Mesendoderm (in vitro differentiated cells): ENCODE data around the gene SRD5A2.

Source experiments
- DNase-seq: peaks from one replicate; pipeline ENCODE4 v3.0.0; 2013
- H2AK5ac ChIP-seq: 2 replicates; pipeline ENCODE4 v1.6.1; 2013; ENCODE audit warnings: low read length, inconsistent platforms
- H2BK120ac ChIP-seq: 2 replicates; pipeline ENCODE4 v1.6.1; 2013; ENCODE audit warnings: low read depth, mild to moderate bottlenecking, low read length, moderate library complexity, mixed read lengths
- H2BK15ac ChIP-seq: replicated peaks from 2 replicates; pipeline ENCODE4 v1.6.1; 2013; ENCODE audit warnings: low read depth, mild to moderate bottlenecking, moderate library complexity
- H2BK5ac ChIP-seq: 2 replicates; pipeline ENCODE4 v1.6.1; 2013; ENCODE audit warnings: low read length, inconsistent platforms
- H3K18ac ChIP-seq: 2 replicates; pipeline ENCODE4 v1.6.1; 2013; ENCODE audit warnings: mild to moderate bottlenecking, low read length, mixed read lengths
- H3K23ac ChIP-seq: one replicate; pipeline ENCODE4 v1.6.1; 2013; ENCODE audit warnings: low read length
- H3K27ac ChIP-seq: 2 replicates; pipeline ENCODE4 v1.5.1; 2013; ENCODE audit warnings: low read depth, mild to moderate bottlenecking, inconsistent platforms, low read length, moderate library complexity
- H3K27me3 ChIP-seq: 2 replicates; pipeline ENCODE4 v1.6.1; 2013; ENCODE audit warnings: low read length, control low read depth, mild to moderate bottlenecking, inconsistent platforms; ENCODE audit not compliant: insufficient read depth, poor library complexity
- H3K36me3 ChIP-seq: 2 replicates; pipeline ENCODE4 v1.6.1; 2013; ENCODE audit warnings: low read length, inconsistent platforms; ENCODE audit not compliant: control insufficient read depth, insufficient read depth
- H3K4ac ChIP-seq: one replicate; pipeline ENCODE4 v1.6.1; 2013; ENCODE audit warnings: low read depth, mild to moderate bottlenecking, low read length, moderate library complexity
- H3K4me1 ChIP-seq: 2 replicates; pipeline ENCODE4 v1.6.1; 2013; ENCODE audit warnings: low read depth, low read length, inconsistent platforms; ENCODE audit not compliant: control insufficient read depth
- H3K4me2 ChIP-seq: 2 replicates; pipeline ENCODE4 v1.6.1; 2013; ENCODE audit warnings: low read length
- H3K4me3 ChIP-seq: 2 replicates; pipeline ENCODE4 v1.5.1; 2013; ENCODE audit warnings: mild to moderate bottlenecking, low read length
- H3K56ac ChIP-seq: one replicate; pipeline ENCODE4 v1.6.1; 2013; ENCODE audit warnings: low read length
- H3K79me1 ChIP-seq: 2 replicates; pipeline ENCODE4 v1.6.1; 2013; ENCODE audit warnings: low read length, inconsistent platforms
- H3K79me2 ChIP-seq: 2 replicates; pipeline ENCODE4 v1.6.1; 2013; ENCODE audit warnings: mild to moderate bottlenecking, low read length; ENCODE audit not compliant: control insufficient read depth, insufficient read depth
- H3K9ac ChIP-seq: 2 replicates; pipeline ENCODE4 v1.6.1; 2013; ENCODE audit warnings: low read length, inconsistent platforms
- H4K5ac ChIP-seq: one replicate; pipeline ENCODE4 v1.6.1; 2013; ENCODE audit warnings: low read length
- H4K8ac ChIP-seq: one replicate; pipeline ENCODE4 v1.6.1; 2013; ENCODE audit warnings: low read depth, mild to moderate bottlenecking, control low read depth, low read length, moderate library complexity
- WGBS: extraction: QIAGEN DNeasy Blood & Tissue Kit; methylation state at CpG from one replicate; pipeline ENCODE4 v1.1.7; 2013; ENCODE audit warnings: low lambda C conversion rate, missing lambda C conversion rate; ENCODE audit not compliant: insufficient coverage; ENCODE audit errors: extremely low coverage; 5-methylcytosine and 5-hydroxymethylcytosine counted together

The SRD5A2 gene

DNA sequence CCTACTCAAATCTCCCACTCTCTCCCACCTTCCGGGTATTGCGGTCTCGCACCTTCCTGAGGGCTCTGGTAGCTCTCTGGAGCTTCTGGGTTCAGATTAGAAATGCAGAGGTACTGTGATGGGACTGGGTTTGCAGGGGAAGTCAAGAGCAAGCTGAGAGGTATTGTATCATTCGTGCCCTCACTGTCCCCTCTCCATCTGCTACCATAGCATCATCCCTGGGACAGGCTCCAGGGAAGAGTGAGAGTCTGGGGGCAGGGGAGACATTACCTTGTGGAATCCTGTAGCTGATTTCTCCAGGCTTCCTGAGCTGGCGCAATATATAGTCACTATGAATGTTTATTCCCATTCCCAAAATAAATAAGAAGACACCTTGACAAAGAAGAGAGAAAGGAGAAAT lies 49.6 kb downstream of the SRD5A2 start:
- Histone ChIP-seq H2BK120ac (no peak overlapping the region), H4K8ac (no peak overlapping the region), H3K4me2 (no peak overlapping the region), H3K36me3 (no peaks in the 10 kb centered on the region), H3K4me1 (no peaks in the 10 kb centered on the region), H2AK5ac (no peak overlapping the region), H3K27me3 (no peaks in the 10 kb centered on the region), H3K79me1 (no peaks in the 10 kb centered on the region), H3K4ac (no peak overlapping the region), H3K79me2 (no peaks in the 10 kb centered on the region), H3K27ac (no peak overlapping the region), H2BK5ac (no peak overlapping the region), H3K9ac (no peak overlapping the region), H3K4me3 (no peak overlapping the region), H4K5ac (no peak overlapping the region), H3K18ac (no peak overlapping the region), H3K56ac (no peak overlapping the region), H3K23ac (no peak overlapping the region), H2BK15ac (no peak overlapping the region)
- no CpG with 5 or more reads among the region's 5 CpGs for WGBS
- no peak for DNase-seq

DNA sequence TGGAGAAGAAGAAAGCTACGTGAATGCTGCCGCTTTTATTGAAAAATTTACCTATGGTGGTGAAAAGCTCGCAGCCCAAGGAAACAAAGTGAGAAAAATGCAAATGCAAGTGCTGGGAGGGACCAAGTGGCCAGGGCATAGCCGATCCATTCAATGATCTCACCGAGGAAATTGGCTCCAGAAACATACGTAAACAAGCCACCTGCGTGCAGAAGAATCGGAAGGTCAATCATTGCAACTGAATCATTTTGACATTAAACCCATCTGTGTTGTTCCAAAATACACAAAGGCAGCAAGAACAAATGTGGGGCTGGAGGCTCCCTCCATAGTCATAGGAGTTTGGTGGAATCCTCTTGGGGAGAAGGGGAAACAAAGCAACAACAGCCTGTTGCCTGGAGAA lies 51.5 kb downstream of the SRD5A2 start:
- Histone ChIP-seq H2AK5ac (no peak overlapping the region), H3K56ac (no peak overlapping the region), H3K9ac (no peak overlapping the region), H3K79me2 (no peaks in the 10 kb centered on the region), H3K4me1 (no peaks in the 10 kb centered on the region), H3K4me2 (no peak overlapping the region), H4K8ac (no peak overlapping the region), H2BK5ac (no peak overlapping the region), H2BK15ac (no peak overlapping the region), H3K4me3 (no peak overlapping the region), H3K4ac (no peak overlapping the region), H3K27ac (no peak overlapping the region), H4K5ac (no peak overlapping the region), H3K36me3 (no peaks in the 10 kb centered on the region), H3K79me1 (no peaks in the 10 kb centered on the region), H2BK120ac (no peak overlapping the region), H3K27me3 (no peaks in the 10 kb centered on the region), H3K18ac (no peak overlapping the region), H3K23ac (no peak overlapping the region)
- DNase-seq: no peak
- WGBS: no CpG with 5 or more reads among the region's 8 CpGs

- no peak overlapping the region for H3K18ac ChIP-seq
- no peaks in the 10 kb centered on the region for H3K36me3 ChIP-seq
- H2BK15ac ChIP-seq: no peak overlapping the region
- H3K27ac ChIP-seq: no peak overlapping the region
- WGBS: no CpG with 5 or more reads among the region's 6 CpGs
- no peak overlapping the region for H3K56ac ChIP-seq
- H3K4me3 ChIP-seq: no peak overlapping the region
- no peak overlapping the region for H2BK5ac ChIP-seq
- no peaks in the 10 kb centered on the region for H3K4me1 ChIP-seq
- no peak overlapping the region for H2AK5ac ChIP-seq
- no peak overlapping the region for H3K9ac ChIP-seq
- H3K23ac ChIP-seq: no peak overlapping the region
- no peaks in the 10 kb centered on the region for H3K79me2 ChIP-seq
- no peak overlapping the region for H4K8ac ChIP-seq
- no peak for DNase-seq
- H2BK120ac ChIP-seq: no peak overlapping the region
- no peaks in the 10 kb centered on the region for H3K27me3 ChIP-seq
- H4K5ac ChIP-seq: no peak overlapping the region
- no peak overlapping the region for H3K4ac ChIP-seq
- H3K4me2 ChIP-seq: no peak overlapping the region
- H3K79me1 ChIP-seq: no peaks in the 10 kb centered on the region
Measured at GRCh38 chr2:31528823-31529222, 51.9 kb downstream of the SRD5A2 start.

GRCh38 chr2:31526946-31527732 lies 53.6 kb downstream of the SRD5A2 start:
- Histone ChIP-seq H3K56ac (no peak overlapping the region), H2AK5ac (no peak overlapping the region), H3K36me3 (no peaks in the 10 kb centered on the region), H3K18ac (no peak overlapping the region), H3K4ac (no peak overlapping the region), H3K9ac (no peak overlapping the region), H3K79me1 (no peaks in the 10 kb centered on the region), H3K27me3 (no peaks in the 10 kb centered on the region), H4K5ac (no peak overlapping the region), H3K4me2 (no peak overlapping the region), H4K8ac (no peak overlapping the region), H2BK5ac (no peak overlapping the region), H3K79me2 (no peaks in the 10 kb centered on the region), H3K4me1 (no peaks in the 10 kb centered on the region), H2BK120ac (no peak overlapping the region), H3K23ac (no peak overlapping the region), H3K4me3 (no peak overlapping the region), H3K27ac (no peak overlapping the region), H2BK15ac (no peak overlapping the region)
- WGBS: no CpG with 5 or more reads among the region's 15 CpGs
- no peak for DNase-seq

GRCh38 chr2:31525876-31526275 lies 54.9 kb downstream of the SRD5A2 start:
- Histone ChIP-seq H3K27me3 (no peaks in the 10 kb centered on the region), H2BK15ac (no peak overlapping the region), H3K18ac (no peak overlapping the region), H3K4me3 (no peak overlapping the region), H3K27ac (no peak overlapping the region), H3K4me2 (no peak overlapping the region), H3K79me1 (no peaks in the 10 kb centered on the region), H3K4ac (no peak overlapping the region), H3K56ac (no peak overlapping the region), H3K23ac (no peak overlapping the region), H4K8ac (no peak overlapping the region), H2AK5ac (no peak overlapping the region), H3K36me3 (no peaks in the 10 kb centered on the region), H4K5ac (no peak overlapping the region), H3K9ac (no peak overlapping the region), H2BK120ac (no peak overlapping the region), H2BK5ac (no peak overlapping the region), H3K4me1 (no peaks in the 10 kb centered on the region), H3K79me2 (no peaks in the 10 kb centered on the region)
- no peak for DNase-seq
- no CpG with 5 or more reads among the region's 5 CpGs for WGBS

- H2BK15ac ChIP-seq: no peak overlapping the region
- no peak overlapping the region for H3K18ac ChIP-seq
- H4K8ac ChIP-seq: no peak overlapping the region
- no peak overlapping the region for H3K9ac ChIP-seq
- no peaks in the 10 kb centered on the region for H3K79me2 ChIP-seq
- H3K4me2 ChIP-seq: no peak overlapping the region
- H3K56ac ChIP-seq: no peak overlapping the region
- no peak overlapping the region for H2BK120ac ChIP-seq
- H3K36me3 ChIP-seq: no peaks in the 10 kb centered on the region
- H3K4ac ChIP-seq: no peak overlapping the region
- H3K23ac ChIP-seq: no peak overlapping the region
- no peak overlapping the region for H2BK5ac ChIP-seq
- no peaks in the 10 kb centered on the region for H3K4me1 ChIP-seq
- H3K27ac ChIP-seq: no peak overlapping the region
- H3K27me3 ChIP-seq: no peaks in the 10 kb centered on the region
- WGBS: no CpG with 5 or more reads among the region's 4 CpGs
- no peak overlapping the region for H4K5ac ChIP-seq
- DNase-seq: no peak
- H2AK5ac ChIP-seq: no peak overlapping the region
- no peaks in the 10 kb centered on the region for H3K79me1 ChIP-seq
- H3K4me3 ChIP-seq: no peak overlapping the region
Measured at GRCh38 chr2:31524592-31524991, 56.1 kb downstream of the SRD5A2 start.
